HG03196 (cell line): ENCODE measurements around the gene RWDD1.

ENCODE experiments used
- ATAC-seq: cut with Tn5 transposase; IDR thresholded peaks from one replicate; pipeline ENCODE4 v1.9.1; 2021; ENCODE audit not compliant: unreplicated experiment

RWDD1 gene

GRCh38 chr6:116570856-116571682 is at the start of gene RWDD1:
Gene RWDD1 (plus strand): TSS chr6:116571504. CDS start chr6:116571583, 79 bp downstream.
- peak; percentile 98 for ATAC-seq

- no peak for ATAC-seq
Observed at GRCh38 chr6:116522896-116523295, 48.4 kb upstream of the RWDD1 start.

GRCh38 chr6:116524236-116524635 is 47.1 kb upstream of the RWDD1 start:
- no peak for ATAC-seq

- ATAC-seq: no peak
Observed at GRCh38 chr6:116528133-116528532, 43.2 kb upstream of the RWDD1 start.

- no peak for ATAC-seq
Observed at GRCh38 chr6:116528780-116529179, 42.5 kb upstream of the RWDD1 start.

GRCh38 chr6:116529466-116530290 is 41.6 kb upstream of the RWDD1 start:
- ATAC-seq: no peak

GRCh38 chr6:116530436-116530835 is 40.9 kb upstream of the RWDD1 start:
- no peak for ATAC-seq

- ATAC-seq: peak; percentile 72
Observed at GRCh38 chr6:116531675-116532570, 39.4 kb upstream of the RWDD1 start.

- ATAC-seq: no peak
Observed at GRCh38 chr6:116533233-116533957, 37.9 kb upstream of the RWDD1 start.

GRCh38 chr6:116535109-116535508 is 36.2 kb upstream of the RWDD1 start:
- ATAC-seq: no peak

GRCh38 chr6:116536216-116536621 is 35.1 kb upstream of the RWDD1 start:
- ATAC-seq: no peak

GRCh38 chr6:116542426-116542825 is 28.9 kb upstream of the RWDD1 start:
- no peak for ATAC-seq

GRCh38 chr6:116543149-116543548 is 28.2 kb upstream of the RWDD1 start:
- no peak for ATAC-seq

GRCh38 chr6:116545651-116546050 is 25.7 kb upstream of the RWDD1 start, which contains the start of gene TRAPPC3L:
Gene TRAPPC3L (minus strand): TSS chr6:116545684. CDS start chr6:116545514, 170 bp downstream.
- no peak for ATAC-seq

- no peak for ATAC-seq
Observed at GRCh38 chr6:116547358-116547757, 23.9 kb upstream of the RWDD1 start.

GRCh38 chr6:116550796-116551195 is 20.5 kb upstream of the RWDD1 start:
- no peak for ATAC-seq

- ATAC-seq: no peak
Observed at GRCh38 chr6:116553451-116553850, 17.9 kb upstream of the RWDD1 start, which contains the start of gene CALHM4. Gene CALHM4 (plus strand): TSS chr6:116553751. CDS start chr6:116553794, 43 bp downstream.

GRCh38 chr6:116556065-116556464 is 15.2 kb upstream of the RWDD1 start:
- no peak for ATAC-seq

GRCh38 chr6:116556814-116557415 is 14.4 kb upstream of the RWDD1 start:
- ATAC-seq: no peak

GRCh38 chr6:116557893-116558292 is 13.4 kb upstream of the RWDD1 start:
- ATAC-seq: no peak
